HG03108 (cell line): Measurements from ENCODE around the gene C15orf39.
"Not testable (repeated sequence)": the region's sequence is repeated elsewhere in the genome, so short reads cannot be mapped to it uniquely, and the experiment has no call there.

Source experiments
- ATAC-seq: cut with Tn5 transposase; IDR thresholded peaks from one replicate; pipeline ENCODE4 v1.9.1; 2021; ENCODE audit warnings: moderate library complexity; ENCODE audit not compliant: unreplicated experiment

Gene C15orf39

GRCh38 chr15:75229191-75230015 is 27.7 kb downstream of the C15orf39 start:
- ATAC-seq, result no peak

- ATAC-seq, result no peak
Measured at GRCh38 chr15:75230016-75230343, 28.3 kb downstream of the C15orf39 start.

DNA sequence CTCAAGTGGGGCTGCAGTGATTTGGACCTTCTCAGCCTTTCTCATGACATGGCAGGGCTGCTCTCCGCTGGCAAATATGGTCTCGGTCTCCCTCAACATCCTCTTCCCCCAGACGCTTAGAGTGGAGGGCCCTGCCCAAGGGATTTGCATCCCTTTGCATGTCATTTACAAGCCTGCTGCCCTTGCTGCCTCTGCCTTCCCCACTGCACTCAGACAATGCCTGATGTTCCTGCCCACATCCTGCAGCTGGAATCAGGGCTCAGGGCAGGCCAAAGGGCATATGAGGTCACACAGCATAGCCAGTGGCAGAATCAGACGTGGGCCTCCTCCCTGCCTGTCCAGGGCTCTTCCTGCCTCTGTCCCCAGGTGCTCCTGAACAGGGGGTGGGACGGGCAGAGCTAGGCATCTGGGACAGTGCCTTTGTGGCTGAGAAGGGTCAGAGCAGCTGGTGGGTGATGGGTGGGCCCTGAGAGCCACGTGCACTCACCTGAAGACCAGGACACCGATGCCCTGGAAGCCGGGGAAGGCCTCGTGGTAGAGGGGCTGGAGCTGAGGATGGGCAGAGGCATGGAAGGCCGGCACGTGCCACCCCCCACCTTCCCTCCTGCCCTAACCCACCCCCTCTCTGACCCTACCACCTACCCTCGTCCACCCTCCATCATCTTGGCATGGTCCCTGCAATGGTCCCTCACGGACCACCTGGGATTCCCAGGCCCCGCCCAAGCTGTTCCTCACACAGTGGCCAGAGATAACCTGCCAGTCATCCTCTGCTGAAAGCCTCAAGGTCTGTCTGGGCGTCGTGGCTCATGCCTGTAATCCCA is 29.1 kb downstream of the C15orf39 start:
- ATAC-seq, result no peak

DNA sequence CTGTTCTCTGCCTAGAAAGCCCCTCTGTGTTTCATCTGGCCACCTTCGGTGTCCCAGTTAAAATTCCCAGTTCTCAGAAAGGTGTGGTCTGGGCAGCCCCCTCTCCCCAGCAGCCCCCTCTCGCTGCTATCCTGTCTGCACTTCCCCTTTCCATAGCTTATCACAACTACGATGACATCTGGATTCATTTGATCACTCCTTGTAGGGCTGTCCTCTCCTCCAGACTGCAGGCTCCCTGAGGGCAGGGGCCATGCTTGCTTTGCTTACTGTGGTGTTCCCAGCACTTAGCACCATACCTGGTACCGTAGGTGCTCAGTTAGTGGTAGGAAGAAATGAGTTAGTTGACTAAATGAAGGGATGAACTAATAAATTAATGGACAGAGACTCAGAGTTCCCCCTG is 30.2 kb downstream of the C15orf39 start:
- ATAC-seq, result no peak

- ATAC-seq, result no peak
Measured at GRCh38 chr15:75232252-75232813, 30.7 kb downstream of the C15orf39 start.

DNA sequence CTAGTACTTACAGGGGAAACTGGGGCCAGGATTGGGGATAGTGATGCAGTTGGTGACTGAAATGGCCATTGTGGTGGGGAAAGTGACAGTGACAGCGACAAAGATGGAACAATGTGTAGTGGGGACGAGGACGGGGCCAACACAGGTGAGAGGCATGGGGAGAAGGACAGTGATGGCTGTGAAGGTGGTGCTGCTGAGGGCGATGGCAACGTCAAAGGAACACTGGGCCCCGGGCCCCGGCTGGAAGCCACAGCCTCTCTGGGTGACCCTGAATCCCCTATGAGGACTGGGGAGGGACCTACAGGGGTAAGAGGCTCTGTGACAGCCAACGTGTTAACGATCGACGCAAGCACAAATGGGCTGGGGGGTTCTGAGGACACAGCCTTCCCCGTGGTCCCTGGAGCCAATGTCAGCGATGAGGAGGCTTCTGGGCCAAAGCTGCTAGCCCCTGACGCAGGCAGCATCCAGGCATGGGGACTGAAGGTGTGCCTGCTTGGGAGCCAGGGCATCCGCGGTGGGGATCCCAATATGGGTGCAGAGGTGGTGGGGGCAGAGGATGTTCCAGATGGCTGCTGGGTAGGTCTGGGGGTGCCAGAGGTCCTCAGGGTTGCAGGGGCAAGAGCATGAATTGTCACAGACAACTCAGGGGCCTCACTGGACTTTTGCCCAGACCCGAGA is 31.3 kb downstream of the C15orf39 start:
- ATAC-seq, result no peak

DNA sequence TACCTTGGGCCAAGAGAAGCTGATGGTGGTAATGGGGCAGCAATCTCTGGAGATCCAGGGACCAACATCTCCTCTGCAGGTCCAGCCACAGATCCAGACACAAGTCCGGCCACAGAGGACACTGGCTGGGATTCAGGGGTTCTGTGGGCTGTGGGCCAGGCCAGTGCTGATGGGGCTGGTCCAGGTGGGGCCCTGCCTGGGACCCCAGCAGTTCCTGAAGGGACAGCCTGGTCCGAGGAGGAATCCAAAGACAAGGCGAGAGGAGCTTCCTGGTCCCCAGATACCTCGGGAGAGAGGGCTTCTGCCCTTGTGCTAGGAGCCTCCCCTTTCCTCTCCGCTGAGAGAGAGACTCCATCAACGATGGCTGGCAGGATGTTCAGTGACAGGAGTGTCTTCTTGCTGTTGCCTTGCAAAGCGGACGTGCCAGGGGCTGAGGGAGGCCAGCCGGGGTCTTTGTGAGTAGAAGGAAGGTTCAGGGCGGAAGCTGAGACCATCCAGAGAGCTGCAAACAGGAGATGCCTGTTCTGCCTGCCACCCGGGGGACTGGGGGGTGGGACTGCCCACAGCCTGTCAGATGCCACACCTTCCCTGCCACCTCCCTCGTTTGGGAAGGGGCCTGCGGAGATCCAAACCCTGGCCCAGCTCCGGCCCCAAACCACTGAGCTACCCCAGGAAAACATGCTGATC is 32.0 kb downstream of the C15orf39 start:
- no peak for ATAC-seq

GRCh38 chr15:75234191-75234810 is 32.6 kb downstream of the C15orf39 start:
- ATAC-seq, result no peak

GRCh38 chr15:75235051-75235673 is 33.5 kb downstream of the C15orf39 start:
- no peak for ATAC-seq

GRCh38 chr15:75235760-75236729 is 34.4 kb downstream of the C15orf39 start:
- ATAC-seq, result no peak

DNA sequence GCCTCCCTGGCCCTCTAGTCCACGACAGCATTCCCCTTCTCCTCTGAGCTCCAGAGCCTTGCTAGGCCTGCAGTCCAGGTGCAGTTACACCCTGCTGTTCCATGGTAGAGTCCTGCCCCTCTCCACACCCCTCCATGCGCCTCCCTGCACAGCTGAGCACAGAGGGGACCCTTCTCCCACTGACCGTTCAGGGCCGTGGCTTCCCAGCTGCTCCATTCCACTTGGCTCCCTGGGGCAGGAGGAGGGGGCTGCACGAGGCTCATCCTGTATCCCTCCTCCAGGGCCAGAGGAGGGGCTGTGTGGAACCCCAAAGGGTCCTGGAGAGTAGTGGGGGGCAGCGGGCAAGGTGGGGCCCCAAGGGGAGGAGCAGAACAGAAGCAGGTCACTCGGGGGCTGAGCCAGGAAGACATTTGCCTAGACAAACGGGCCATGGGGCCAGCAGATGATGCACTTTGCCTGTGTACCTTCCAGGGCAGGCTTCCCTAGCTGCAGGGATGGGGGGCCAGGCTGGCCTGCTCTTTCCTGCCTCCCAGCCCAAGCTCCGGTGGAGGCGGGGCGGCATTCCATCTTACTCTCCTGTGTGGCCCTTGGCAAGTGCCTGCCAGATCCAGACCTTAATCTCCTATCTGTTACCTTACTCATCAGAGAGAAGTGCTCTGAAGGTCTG is 35.8 kb downstream of the C15orf39 start:
- ATAC-seq, result no peak

DNA sequence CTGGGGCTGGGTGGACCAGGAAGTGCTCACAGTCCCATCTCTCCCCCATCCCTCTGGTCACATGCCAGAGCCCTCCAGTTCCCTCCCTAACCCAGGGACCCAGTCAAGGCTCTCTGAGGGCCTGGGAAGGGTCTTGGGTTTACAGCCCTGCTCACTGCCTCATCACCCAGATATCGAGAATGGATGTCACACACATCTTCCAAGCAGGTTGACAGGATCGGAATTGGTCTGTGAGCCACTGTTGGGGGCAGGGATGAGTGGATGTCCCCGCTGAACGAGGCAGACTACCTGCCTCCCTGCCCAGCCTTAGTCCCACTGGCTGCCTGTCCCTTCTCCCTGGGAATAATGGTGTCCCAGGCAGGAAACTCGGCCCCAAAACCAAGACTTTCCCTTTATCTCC is 36.5 kb downstream of the C15orf39 start:
- ATAC-seq, result no peak

- ATAC-seq, result not testable (repeated sequence)
Measured at GRCh38 chr15:75245741-75246140, 44.1 kb downstream of the C15orf39 start.

GRCh38 chr15:75248991-75249390 is 47.3 kb downstream of the C15orf39 start:
- not testable (repeated sequence) for ATAC-seq

GRCh38 chr15:75249726-75250125 is 48.0 kb downstream of the C15orf39 start:
- no peak for ATAC-seq

DNA sequence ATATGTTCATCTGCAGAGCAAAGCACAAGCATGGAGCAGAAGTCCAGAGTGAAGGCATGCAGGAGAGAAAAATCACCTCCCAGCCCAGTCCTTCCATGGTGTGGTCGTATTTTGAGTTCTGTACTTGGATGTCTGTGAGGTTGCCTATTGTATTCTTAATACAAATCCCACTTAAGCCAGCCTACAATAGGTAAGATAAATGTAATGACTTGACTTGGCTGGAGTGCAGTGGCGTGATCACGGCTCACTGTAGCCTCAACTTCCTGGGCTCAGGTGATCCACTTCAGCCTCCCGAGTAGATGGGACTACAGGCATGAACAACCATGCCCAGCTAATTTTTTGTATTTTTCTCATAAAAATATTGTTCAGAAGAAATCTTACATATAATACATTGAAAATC is 49.7 kb downstream of the C15orf39 start:
- ATAC-seq, result not testable (repeated sequence)

DNA sequence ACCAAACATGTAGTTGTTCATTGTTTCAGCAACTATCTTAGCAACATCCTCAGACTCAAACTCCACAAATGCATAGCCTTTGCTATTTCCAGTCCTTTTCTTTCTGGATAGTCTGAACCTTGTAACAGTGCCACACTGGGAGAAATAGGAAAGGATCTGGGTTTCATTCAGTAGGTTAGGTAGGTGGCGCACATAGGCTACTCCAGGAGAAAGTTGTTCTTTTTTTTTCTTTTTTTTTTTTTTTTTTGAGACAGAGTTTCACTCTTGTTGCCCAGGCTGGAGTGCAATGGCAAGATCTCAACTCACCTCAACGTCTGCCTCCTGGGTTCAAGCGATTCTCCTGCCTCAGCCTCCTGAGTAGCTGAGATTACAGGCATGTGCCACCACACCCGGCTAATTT is 50.6 kb downstream of the C15orf39 start:
- not testable (repeated sequence) for ATAC-seq

GRCh38 chr15:75258034-75258433 is 56.4 kb downstream of the C15orf39 start, which contains the start of gene GOLGA6C:
GOLGA6C (plus strand) TSS chr15:75258334; CDS start chr15:75258599, 265 bp downstream.
- ATAC-seq, result not testable (repeated sequence)
